GM12878 (cell line): Measurements from ENCODE around the gene HS3ST5. TPM values are rescaled to one million over a fixed set of nuclear protein-coding genes. Genes with fewer than 3 reads are reported as not detected.

Experiments used
- ATAC-seq: fragments of 200-7000 bp; cut with Tn5 transposase; 3 replicates; pipeline ENCODE4 v1.9.1; 2020; ENCODE audit warnings: mild to moderate bottlenecking, moderate library complexity
- BruUV-seq: library from RNA; stranded (reverse); fragments of 400-500 nt; replicated peaks from 2 replicates; lab custom pipeline; 2021; lab: Mats Ljungman, UMichigan
- CTCF ChIA-PET: fragments of 300-600 bp; sonication (Branson Sonifier 250); formaldehyde crosslinking; extraction: SDS; loops from one replicate; lab custom pipeline; 2021; ENCODE audit warnings: inconsistent platforms; lab: Yijun Ruan, JAX
- POLR2A ChIA-PET: fragments of 350-600 bp; formaldehyde crosslinking; extraction: SDS; loops from one replicate; lab custom pipeline; 2021; ENCODE audit warnings: inconsistent platforms; lab: Charles Lee
- RAD21 ChIA-PET: fragments of 300-600 bp; sonication (Branson Sonifier 250); formaldehyde crosslinking; loops from one replicate; lab custom pipeline; 2023; ENCODE audit warnings: antibody characterized with exemption; ENCODE audit not compliant: unreplicated experiment; lab: Charles Lee
- SMC1A ChIA-PET: fragments of 300-600 bp; sonication (Branson Sonifier 250); formaldehyde crosslinking; loops from one replicate; lab custom pipeline; 2023; ENCODE audit not compliant: unreplicated experiment, uncharacterized antibody; lab: Charles Lee
- DNase-seq: peaks from one replicate; pipeline ENCODE4 v3.0.0-alpha.2; 2011; ENCODE audit warnings: low read depth, low spot score
- FAIRE-seq: peaks from 3 replicates; lab custom pipeline; 2011; peaks lifted over from hg19 to GRCh38; lab: Jason Lieb, UNC
- H2AFZ ChIP-seq: 2 replicates; pipeline ENCODE4 v1.6.0; 2011; ENCODE audit warnings: low read depth, low read length, control low read depth; ENCODE audit not compliant: control insufficient read depth
- H3K27ac ChIP-seq: 2 replicates; pipeline ENCODE4 v1.5.1; 2011; ENCODE audit warnings: control low read depth; ENCODE audit not compliant: control insufficient read depth, insufficient read depth
- H3K27me3 ChIP-seq, 2 experiments: replicated peaks in 1 of 2; 2 replicates each; pipeline versions ENCODE4 v1.6.0 to v1.6.1; 2011; ENCODE audit warnings: low read length in 1 of 2; ENCODE audit not compliant: control insufficient read depth in 2 of 2, insufficient read depth in 2 of 2
- H3K36me3 ChIP-seq, 2 experiments: 2 replicates each; pipeline ENCODE4 v1.5.1; 2011; ENCODE audit warnings: low read length in 1 of 2; ENCODE audit not compliant: control insufficient read depth in 2 of 2, insufficient read depth in 2 of 2
- H3K4me1 ChIP-seq: 2 replicates; pipeline ENCODE4 v1.6.1; 2011; ENCODE audit warnings: mild to moderate bottlenecking, low read length, moderate library complexity, mixed read lengths; ENCODE audit not compliant: control insufficient read depth, insufficient read depth
- H3K4me2 ChIP-seq: 2 replicates; pipeline ENCODE4 v1.6.0; 2011; ENCODE audit warnings: control low read depth; ENCODE audit not compliant: control insufficient read depth, insufficient read depth
- H3K4me3 ChIP-seq: fragments of 200-600 bp; sonication (generic); 2 replicates; pipeline ENCODE4 v1.5.1; 2016
- H3K79me2 ChIP-seq: 2 replicates; pipeline ENCODE4 v1.6.0; 2011; ENCODE audit warnings: low read length; ENCODE audit not compliant: control insufficient read depth, insufficient read depth
- H3K9ac ChIP-seq: 2 replicates; pipeline ENCODE4 v1.8.0; 2011; ENCODE audit warnings: low read length, control low read depth, mixed read lengths; ENCODE audit not compliant: control insufficient read depth, insufficient read depth
- H3K9me3 ChIP-seq: replicated peaks from 3 replicates; pipeline ENCODE4 v1.5.1; 2011; ENCODE audit warnings: mild to moderate bottlenecking, low read length; ENCODE audit not compliant: control insufficient read depth, insufficient read depth
- H4K20me1 ChIP-seq: 2 replicates; pipeline ENCODE4 v1.6.0; 2011; ENCODE audit not compliant: control insufficient read depth, insufficient read depth
- GATAD2B ChIP-seq: fragments of 450-650 bp; conservative IDR thresholded peaks from 2 replicates; pipeline ENCODE4 v1.6.1; 2017; ENCODE audit warnings: low read depth, mild to moderate bottlenecking, moderate library complexity
- HSF1 ChIP-seq: fragments of 150-350 bp; IDR thresholded peaks from 2 replicates; pipeline ENCODE4 v1.6.1; 2014; ENCODE audit warnings: mild to moderate bottlenecking, low read depth, low read length
- IRF3 ChIP-seq: fragments of 450-650 bp; IDR thresholded peaks from 2 replicates; pipeline ENCODE4 v1.6.1; 2014; ENCODE audit warnings: mild to moderate bottlenecking
- MXI1 ChIP-seq: fragments of 150-350 bp; IDR thresholded peaks from 2 replicates; pipeline ENCODE4 v1.6.1; 2011; ENCODE audit warnings: low read depth, mild to moderate bottlenecking, inconsistent platforms, low read length, improper control_type of control experiment
- NFYA ChIP-seq: IDR thresholded peaks from 2 replicates; pipeline ENCODE4 v1.6.1; 2011; ENCODE audit warnings: low read depth, mild to moderate bottlenecking, low read length, improper control_type of control experiment, borderline replicate concordance
- PML ChIP-seq: IDR thresholded peaks from 2 replicates; pipeline ENCODE4 v1.6.1; 2012; ENCODE audit warnings: low read length, inconsistent platforms
- RUNX3 ChIP-seq: IDR thresholded peaks from 2 replicates; pipeline ENCODE4 v1.6.1; 2012; ENCODE audit warnings: low read length, inconsistent platforms
- SIX5 ChIP-seq: IDR thresholded peaks from 2 replicates; pipeline ENCODE4 v1.6.1; 2011; ENCODE audit warnings: mild to moderate bottlenecking, low read depth, low read length, moderate library complexity; ENCODE audit not compliant: severe bottlenecking
- SMARCA5 ChIP-seq: fragments of 450-650 bp; IDR thresholded peaks from 2 replicates; pipeline ENCODE4 v1.6.1; 2017; ENCODE audit warnings: mild to moderate bottlenecking
- TBL1XR1 ChIP-seq: IDR thresholded peaks from 2 replicates; pipeline ENCODE4 v1.6.1; 2012; ENCODE audit warnings: low read depth, low read length, improper control_type of control experiment
- TCF12 ChIP-seq: IDR thresholded peaks from 2 replicates; pipeline ENCODE4 v1.6.1; 2011; ENCODE audit warnings: low read depth, mild to moderate bottlenecking, low read length
- TCF7 ChIP-seq: IDR thresholded peaks from 2 replicates; pipeline ENCODE4 v1.6.1; 2014; ENCODE audit warnings: antibody characterized with exemption, borderline replicate concordance
- ZNF217 ChIP-seq: fragments of 450-650 bp; IDR thresholded peaks from 2 replicates; pipeline ENCODE4 v1.6.1; 2017; ENCODE audit warnings: antibody characterized with exemption, mild to moderate bottlenecking
- WGBS: methylation state at CpG from one replicate; pipeline ENCODE4 v1.1.6; 2016; ENCODE audit warnings: low lambda C conversion rate; ENCODE audit not compliant: insufficient replicate concordance, insufficient coverage; ENCODE audit errors: missing lambda C conversion rate; 5-methylcytosine and 5-hydroxymethylcytosine counted together
- in situ Hi-C: fragments of 300-500 bp; cut with MboI; formaldehyde crosslinking; loops from 9 replicates; pipeline ENCODE4 v1.14.3; 2018; ENCODE audit warnings: mixed read lengths
- intact Hi-C: fragments of 100-400 bp; cut with micrococcal nuclease; formaldehyde crosslinking; loops from one replicate; pipeline ENCODE4 v1.14.2; 2022; ENCODE audit not compliant: unreplicated experiment
- polyA plus RNA-seq, 11 experiments: library from polyadenylated mRNA; depleted of rRNA in 4 of 11; unstranded in 6 of 11; stranded (reverse) in 5 of 11; fragments of >200 nt; fragmentation: Nextera tagmentation in 4 of 11; fragmentation: Illumina TruSeq in 1 of 11; extraction: Ambion mirVana in 4 of 11; extraction: Trizol in 1 of 11; gene quantifications; 1 replicate in 1 of 11; 2 replicates in 10 of 11; pipeline versions ENCODE4 v1.2.1 to v1.2.3, GENCODE V29; 2011 to 2016; ENCODE audit warnings: inconsistent platforms in 2 of 11, missing spikeins in 2 of 11, low read depth in 1 of 11
- total RNA-seq, 4 experiments: library from RNA; depleted of rRNA in 3 of 4; stranded (reverse); fragments of >200 nt in 3 of 4; fragmentation: Illumina TruSeq in 1 of 4; extraction: Trizol in 1 of 4; gene quantifications; 2 replicates each; pipeline versions ENCODE4 v1.2.1 to v1.2.3, GENCODE V29; 2013 to 2021

HS3ST5 gene
- total and polyA plus RNA-seq, 10 of the 15 experiments (the other 5 are each of a cell fraction or from before 2014, with no cell fraction given), result 0.04 TPM; not detected in 9

- Histone ChIP-seq H3K27me3 (no peaks in the 10 kb centered on the region; a peak in 1 of 4 replicates), H3K4me3 (no peak overlapping the region), H3K27ac (no peak overlapping the region), H3K9ac (no peak overlapping the region), H3K36me3 (no peaks in the 10 kb centered on the region), H3K79me2 (no peaks in the 10 kb centered on the region), H3K4me1 (no peaks in the 10 kb centered on the region), H3K4me2 (no peak overlapping the region), H2AFZ (no peak overlapping the region), H4K20me1 (no peaks in the 10 kb centered on the region), H3K9me3 (no peaks in the 10 kb centered on the region)
- intact Hi-C loops (no loop called here), in situ Hi-C loops (no loop called here)
- TF ChIP-seq ZNF217, result no peak
- TF ChIP-seq NFYA, result no peak
- no peak for TF ChIP-seq GATAD2B
- TF ChIP-seq MXI1, result no peak
- no peak for TF ChIP-seq PML
- no peak for TF ChIP-seq IRF3
- no peak for TF ChIP-seq SMARCA5
- TF ChIP-seq RUNX3, result no peak
- TF ChIP-seq SIX5, result no peak
- TF ChIP-seq HSF1, result no peak
- TF ChIP-seq TBL1XR1, result no peak
- no peak for TF ChIP-seq TCF12
- no peak for TF ChIP-seq TCF7
- POLR2A ChIA-PET, result interaction anchor here (0.6 kb wide), 1 partner anchor 117 kb away, joined by 3 read pairs; no protein-coding TSS in a partner anchor
- no TSS peak for BruUV-seq
- ATAC-seq (no peak), DNase-seq (no peak), FAIRE-seq (no peak)
- RAD21 ChIA-PET, result no interaction called here
- SMC1A ChIA-PET, result no interaction called here
- CTCF ChIA-PET, result no interaction called here
- 64% methylated on average over 15 of the region's 16 CpGs for WGBS
Observed at GRCh38 chr6:114084327-114084890, 258.4 kb downstream of the HS3ST5 start.
